SH-SY5Y (cell line): ENCODE data around the gene DDX54.

Experiments
- GATA2 ChIP-seq: IDR thresholded peaks from 2 replicates; pipeline ENCODE4 v1.6.1; 2011; ENCODE audit warnings: mild to moderate bottlenecking, low read depth, low read length
- GATA3 ChIP-seq: IDR thresholded peaks from 2 replicates; pipeline ENCODE4 v1.6.1; 2011; ENCODE audit warnings: low read depth, mild to moderate bottlenecking, low read length, moderate library complexity

GRCh38 chr12:113131556-113131955 is 53.7 kb downstream of the DDX54 start:
- TF ChIP-seq GATA2 (no peak), GATA3 (no peak)
